Stimulated activated CD8-positive, alpha-beta memory T cell treated with anti-CD3 and anti-CD28 coated beads, Interleukin-15, amount 100 ng/mL, for 1 hour (primary cell): ENCODE measurements around the gene PGS1.
"Not testable (repeated sequence)": the region's sequence is repeated elsewhere in the genome, so short reads cannot be mapped to it uniquely, and the experiment has no call there.

ENCODE experiments used
- DNase-seq: peaks from one replicate; pipeline ENCODE4 v3.0.0-alpha.2; 2020; ENCODE audit warnings: low read depth

Gene PGS1

DNA sequence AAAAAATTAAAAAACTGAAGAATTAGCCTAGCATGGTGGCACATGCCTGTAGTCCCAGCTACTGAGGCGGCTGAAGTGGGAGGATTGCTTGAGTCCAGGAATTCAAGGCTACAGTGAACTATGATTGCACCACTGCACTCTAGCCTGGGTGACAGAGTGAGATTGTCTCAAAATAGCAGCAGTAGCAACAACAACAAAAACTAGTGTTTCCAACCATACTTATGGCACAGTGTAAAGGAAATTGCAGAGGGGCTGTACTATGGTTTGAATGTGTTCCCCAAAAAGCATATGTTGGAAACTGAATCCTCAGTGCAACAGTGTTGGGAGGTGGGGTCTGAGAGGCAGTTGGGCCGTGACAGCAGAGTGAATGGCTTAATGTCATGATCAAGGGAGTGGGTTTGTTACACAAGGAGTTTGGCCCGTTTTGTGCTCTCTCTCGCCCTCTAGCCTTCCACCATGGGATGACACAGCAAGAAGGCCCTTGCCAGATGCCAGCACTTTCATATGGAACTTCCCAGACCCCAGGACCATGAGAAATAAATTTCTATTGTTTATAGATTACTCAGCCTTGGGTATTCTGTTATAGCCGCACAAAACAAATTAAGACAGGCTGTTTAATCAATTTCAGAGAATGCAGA is 70.0 kb downstream of the PGS1 start:
- DNase-seq, result no peak

DNA sequence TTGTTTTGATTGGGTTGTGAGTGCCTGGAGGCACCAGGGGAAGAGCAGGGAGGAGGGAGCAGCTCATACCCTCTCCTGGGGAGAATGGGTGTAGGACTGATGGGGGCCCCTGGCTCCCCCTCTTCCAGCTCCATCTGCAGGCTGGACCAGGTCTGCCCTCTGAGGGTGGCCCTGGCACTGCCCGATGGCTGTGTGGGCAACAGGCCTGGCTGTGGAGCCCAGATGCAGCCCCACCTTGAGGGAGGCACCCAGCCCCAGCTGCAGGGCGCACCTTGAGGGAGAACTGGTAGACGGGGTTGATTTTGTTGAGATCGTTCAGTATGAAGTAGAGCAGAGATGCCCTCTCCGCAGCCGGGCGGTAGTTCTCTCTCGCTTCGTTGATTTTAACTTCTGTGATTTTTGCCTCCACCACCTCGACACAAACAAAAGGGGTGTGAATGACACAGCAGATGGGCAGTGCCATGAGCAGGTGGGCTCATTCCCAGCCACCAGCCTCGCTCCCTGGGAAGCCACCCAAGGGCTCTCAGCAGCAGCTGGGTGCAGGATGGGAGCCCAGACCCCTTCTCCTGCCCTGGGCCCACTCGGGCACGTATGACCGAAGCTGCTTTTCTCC is 71.6 kb downstream of the PGS1 start:
- no peak for DNase-seq

DNA sequence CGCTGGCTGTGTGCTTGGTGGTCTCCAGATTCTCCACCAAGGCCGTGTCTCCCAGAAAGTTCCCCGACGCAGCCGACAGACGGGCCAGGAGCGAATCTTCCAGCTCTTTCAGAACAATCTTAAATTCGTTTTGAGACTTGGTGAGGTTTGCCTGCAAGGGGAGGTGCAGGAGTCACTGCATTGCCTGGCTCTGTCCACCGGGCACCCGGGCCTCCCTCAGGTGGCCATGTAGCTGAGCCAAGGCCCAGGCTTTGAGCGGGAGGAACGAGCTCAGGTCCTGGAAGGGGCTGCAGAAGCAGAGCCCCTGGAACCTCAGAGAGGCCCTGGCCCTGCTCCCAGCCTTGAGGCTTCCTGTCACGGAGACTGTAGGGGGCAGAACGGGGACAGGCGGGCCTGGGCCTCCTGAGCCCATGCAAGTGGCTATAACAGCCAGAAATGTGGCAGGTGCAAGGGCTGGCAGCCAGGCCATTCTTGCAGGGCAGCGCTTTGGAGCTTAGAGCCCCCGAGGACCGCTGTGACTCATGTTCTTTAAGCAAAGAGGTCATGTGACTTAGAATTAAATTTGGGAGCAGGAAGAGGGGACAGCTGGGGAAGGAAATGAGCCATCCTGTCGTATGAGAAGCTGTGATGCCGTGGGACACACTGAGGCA is 72.4 kb downstream of the PGS1 start:
- DNase-seq, result no peak

DNA sequence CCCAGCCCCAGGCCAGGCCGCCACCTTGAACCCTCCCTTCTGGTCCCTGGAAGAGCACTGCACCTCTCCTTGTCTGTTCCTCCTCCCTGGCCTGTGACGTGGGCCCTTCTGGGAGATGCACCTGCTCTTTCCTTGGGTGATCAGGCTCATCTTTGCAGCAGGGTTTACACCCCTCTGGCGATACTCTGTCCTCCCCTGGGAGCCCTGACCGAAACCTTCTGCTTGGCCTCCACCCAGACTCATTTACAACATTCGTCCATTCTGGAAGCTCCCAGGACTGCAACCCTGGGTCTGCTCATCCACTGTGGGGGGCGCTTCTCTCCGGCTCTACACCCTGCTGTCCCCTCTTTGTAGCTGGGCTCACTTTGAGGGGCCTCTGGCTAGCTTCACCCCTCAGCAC is 73.3 kb downstream of the PGS1 start:
- no peak for DNase-seq

DNA sequence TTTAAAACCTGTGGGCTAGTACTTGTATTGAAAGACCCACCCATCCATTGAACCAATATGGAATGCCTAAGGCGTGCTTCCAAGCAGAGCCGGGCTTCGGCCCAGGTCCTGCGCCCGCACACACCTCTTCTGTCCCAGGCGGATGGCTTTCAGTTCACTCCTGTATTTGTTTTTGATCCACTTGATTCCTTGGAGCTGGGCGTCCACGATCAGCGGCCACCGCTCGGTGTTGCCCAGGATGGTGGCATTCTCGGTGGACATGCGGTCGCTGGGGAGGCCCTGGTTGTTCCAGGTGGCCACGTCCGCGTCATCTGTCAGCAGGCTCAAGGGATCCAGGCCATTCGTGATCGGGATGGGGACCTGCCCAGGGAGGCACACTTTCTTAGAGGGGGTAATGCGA is 75.9 kb downstream of the PGS1 start:
- DNase-seq, result no peak

DNA sequence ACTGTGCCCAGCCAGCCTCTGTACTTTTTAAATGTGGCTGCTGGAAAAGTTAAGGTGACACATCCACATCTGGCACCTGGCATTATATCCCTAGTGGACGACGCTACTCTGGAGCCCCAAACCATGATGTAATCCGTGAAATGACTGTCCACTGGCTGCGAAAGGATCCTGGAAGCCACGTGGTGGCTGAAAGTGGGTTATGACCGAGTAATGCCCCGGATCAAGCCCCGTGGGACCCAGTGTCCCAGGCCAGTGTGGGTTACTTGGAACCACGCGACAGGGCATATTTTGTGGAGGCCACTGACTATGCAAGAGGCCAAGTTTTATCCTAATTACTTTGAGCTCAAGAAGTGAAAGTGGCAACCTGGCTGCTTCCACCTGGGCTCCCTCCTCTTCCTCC is 79.6 kb downstream of the PGS1 start:
- no peak for DNase-seq

DNA sequence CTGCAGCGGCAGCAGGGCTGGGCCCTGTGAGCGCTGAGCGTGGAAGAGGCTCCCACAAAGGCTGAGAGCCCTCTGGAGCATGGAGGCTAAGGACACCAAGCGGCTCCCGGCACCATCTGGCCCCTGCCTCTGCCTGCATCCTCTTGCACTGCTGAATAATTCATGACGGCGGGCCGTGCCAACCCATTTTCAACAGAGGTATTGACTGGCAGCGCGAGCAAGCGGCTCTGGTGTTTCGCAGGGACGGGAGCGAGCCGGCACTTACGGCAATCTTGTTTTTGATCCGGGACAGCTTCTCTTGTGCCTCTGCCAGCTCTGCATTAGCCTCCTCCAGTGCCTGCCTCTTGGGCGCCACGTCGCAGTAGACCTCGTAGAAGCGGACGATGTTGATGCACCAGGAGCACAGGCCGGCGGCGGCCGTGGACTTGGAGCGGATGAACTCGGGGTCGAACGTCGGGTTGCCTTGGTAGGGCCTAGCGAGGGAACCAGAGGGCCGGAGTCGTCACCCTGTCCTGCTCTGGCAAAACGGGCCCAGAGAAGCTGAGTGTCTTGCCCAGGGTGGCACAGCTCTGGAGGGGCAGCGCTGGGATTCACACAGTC is 80.4 kb downstream of the PGS1 start:
- no peak for DNase-seq

DNA sequence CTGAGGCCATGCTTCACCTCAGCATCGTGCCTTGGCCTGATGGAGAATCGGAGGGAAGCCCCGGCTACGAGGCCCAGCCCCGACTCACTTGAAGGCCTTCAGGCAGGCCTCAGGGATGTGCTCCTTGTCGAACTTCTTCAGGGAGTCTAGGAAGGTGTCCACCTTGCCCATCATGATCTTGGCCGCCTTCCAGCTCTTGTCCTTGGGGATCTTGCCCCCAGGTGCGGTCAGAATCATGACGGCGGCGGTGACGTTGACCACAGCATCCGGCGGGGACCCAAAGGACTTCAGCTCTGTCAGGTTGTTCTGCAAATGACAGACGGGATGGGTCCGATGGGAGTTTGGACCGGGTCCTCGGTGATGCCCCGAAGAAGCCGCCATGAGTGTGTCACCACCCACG is 81.2 kb downstream of the PGS1 start:
- DNase-seq, result no peak

DNA sequence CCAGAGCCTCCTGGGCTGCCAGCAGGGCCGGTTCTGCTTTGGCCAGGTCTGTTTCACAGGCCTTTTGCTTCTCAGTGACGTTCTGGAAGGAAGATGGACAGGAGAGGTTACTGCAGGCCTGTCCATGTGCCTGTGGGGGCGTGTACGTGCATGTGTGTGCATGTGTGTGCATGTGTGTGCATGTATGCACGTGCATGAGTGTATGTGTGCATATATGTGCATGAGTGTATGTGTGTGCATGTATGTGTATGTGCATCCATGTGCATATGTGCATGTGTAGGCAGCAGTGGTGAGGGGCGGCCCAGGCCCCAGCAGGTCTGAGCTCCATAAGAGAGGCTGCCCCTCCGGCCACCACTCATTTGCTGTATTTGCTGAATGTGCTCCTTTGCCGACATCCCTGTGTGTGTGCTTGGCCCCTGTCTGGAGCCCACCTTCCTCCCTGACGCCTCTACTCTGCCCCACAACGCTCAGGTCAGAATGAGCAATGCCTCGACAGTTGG is 81.8 kb downstream of the PGS1 start:
- DNase-seq, result no peak

DNA sequence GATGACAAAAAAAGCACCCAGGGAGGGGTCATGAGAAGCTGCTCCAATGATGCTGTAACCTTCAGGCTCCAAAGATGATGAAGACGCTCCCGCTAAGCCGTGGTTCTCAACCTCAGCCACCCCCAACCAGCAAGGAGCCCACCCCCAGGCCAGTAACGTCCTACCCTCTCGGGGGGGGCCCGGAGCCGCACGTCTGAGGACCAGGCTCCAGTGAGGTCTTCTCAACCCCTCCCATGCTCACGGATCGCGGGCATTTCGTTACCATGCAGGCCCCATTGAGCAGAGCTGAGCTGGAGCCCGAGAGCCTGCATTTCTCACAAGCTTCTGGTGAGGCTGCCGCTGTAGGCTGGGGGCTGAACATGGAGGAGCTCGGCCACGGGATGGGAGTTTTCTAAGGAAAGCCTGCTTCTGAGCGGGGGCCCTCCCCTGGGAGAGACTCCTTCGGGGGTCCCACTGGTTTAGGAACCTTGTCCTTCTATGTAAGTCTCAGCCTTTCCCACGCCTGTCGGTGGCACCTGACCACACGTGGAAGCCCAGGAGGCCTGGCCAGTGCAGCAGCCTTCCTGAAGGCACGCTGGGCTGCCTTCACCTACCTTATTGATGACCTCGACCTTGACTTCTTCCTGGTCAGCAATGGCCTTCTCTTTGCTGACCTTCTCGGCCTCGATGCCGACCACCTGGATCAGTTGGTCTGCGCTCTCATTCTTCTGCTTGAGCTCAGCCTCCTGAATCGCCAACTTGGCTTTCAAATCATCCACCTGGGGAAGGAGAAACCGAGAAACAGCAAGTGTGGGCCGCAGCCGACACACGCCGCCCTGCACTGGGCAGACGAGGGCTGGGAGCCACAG is 82.7 kb downstream of the PGS1 start:
- no peak for DNase-seq

DNA sequence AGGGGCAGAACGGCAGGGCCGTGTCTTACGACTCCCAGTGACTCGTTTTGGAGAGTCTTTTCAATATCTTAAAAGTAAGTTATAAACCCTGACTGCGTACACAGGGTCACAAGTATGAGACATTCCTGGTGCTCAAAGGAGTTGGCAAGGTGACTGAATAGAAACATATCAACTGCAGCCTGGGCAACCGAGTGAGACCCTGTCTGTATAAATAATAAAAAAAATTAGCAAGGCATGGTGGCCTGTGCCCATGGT is 83.3 kb downstream of the PGS1 start:
- DNase-seq, result no peak

DNA sequence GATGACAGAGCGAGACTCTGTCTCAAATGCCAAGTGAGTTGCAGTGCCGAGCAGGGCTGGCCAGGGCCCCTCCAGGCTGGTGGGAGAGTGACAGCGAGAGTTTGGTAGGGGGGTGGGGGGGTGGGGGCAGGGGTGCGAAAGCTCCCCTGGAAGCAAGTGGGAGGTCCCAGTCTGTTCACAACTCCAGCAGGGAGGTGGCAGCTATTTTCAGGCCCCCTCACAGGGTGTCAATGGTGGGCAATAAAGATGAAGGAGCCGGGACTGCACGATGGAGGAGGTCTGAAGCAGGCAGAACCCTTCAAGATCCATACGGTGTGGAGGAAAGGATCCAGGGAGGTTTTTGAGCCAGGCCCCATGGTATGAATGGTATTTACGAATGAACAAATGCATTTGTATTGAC is 83.7 kb downstream of the PGS1 start:
- no peak for DNase-seq

DNA sequence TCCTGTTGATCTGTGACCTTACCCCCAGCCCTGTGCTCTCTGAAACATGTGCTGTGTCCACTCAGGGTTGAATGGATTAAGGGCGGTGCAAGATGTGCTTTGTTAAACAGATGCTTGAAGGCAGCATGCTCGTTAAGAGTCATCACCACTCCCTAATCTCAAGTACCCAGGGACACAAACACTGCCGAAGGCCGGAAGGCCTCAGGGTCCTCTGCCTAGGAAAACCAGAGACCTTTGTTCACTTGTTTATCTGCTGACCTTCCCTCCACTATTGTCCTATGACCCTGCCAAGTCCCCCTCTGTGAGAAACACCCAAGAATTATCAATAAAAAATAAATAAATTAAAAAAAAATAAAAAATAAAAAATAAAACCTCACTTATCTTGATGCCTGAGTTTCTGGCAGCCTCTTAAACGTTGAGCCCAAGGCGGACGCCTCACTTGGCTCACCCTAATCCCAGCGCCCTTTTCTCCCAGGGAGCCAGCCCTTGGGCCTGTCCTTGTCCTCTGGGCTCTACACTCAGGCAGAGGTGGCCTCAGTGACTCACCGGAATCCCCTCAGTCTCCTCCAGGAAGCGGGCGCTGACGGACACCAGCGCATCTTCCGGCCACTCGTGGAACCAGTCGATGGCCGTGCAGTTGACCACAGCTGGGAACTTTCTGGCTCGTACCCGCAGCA is 87.8 kb downstream of the PGS1 start:
- not testable (repeated sequence) for DNase-seq

DNA sequence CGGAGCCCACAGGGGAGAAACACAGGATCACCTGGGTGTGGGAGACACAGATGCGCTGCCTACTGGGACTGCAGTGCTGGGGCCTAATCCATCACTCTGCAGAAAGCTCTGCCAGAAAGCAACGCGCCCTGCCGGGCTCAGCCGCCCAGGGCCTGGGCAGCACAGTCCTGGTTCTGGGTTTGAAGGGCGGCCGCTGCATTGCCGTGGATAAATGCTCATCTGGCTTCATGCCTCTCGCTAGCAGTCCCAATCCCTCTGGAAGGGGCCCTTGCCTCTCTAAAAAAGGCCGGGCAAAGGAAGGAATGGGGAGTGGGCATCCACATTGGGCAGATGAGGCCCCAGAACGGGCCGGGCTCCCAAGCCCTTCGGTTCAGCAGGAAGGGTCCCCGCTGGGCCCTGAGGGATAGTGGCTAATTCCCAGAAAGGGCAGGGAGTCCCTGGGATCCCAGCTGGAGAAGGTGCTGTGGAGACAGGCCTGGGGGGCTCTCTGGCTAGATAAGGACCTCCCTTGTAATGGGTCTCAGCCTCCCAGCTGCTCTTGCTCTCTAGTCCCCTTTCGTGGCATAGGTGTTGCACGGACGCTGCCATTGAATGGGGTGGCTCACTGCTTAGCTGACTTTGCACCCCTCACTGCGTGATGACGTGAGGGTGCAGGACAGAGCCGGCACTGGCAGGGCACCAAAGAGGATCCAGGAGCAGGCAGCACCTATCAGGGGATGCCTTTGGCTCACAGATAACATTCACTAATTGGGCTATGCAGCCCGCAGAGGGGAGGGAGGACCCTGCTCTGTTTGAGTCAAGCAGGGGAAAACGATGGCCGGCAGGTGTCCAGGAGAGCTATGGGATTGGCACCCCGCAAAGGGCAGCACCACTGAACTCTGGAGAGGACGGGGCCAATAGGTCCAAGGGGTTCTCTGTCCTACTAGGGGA is 88.6 kb downstream of the PGS1 start:
- DNase-seq, result no peak

DNA sequence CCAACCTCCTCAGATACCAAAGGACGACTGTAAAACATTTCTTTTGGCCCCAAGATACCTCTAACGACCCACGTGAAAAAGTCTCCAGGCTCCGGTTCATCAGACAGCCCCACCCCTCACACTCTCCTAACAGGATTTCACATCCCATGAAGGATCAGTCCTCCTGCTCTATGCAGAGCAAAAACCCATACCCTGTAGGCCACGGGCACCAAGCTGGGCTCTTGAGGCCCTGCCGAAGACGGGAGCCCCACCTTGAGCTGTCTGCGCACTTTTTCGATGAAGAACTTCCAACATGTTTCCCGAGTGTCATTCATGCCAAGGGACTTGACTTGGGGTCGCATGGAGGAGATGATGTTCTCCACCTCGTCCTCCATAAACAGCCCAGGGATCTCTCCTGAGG is 89.9 kb downstream of the PGS1 start:
- no peak for DNase-seq

DNA sequence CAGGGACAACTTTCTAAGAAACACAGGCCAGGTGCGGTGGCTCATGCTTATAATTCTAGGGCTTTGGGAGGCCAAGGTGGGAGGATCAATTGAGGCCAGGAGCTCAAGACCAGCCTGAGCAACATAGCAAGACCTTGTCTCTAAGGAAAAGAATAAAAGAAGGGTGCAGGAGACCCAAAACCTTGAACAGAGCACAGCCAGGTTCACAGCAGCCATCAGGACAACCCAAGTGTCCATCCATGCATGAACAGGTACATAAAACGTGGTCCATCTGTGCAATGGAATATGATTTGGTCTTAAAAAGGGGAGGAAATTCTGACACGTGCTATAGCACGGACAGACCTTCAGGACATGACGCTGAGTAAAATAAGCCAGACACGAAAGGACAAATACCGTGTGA is 91.0 kb downstream of the PGS1 start:
- DNase-seq, result no peak

DNA sequence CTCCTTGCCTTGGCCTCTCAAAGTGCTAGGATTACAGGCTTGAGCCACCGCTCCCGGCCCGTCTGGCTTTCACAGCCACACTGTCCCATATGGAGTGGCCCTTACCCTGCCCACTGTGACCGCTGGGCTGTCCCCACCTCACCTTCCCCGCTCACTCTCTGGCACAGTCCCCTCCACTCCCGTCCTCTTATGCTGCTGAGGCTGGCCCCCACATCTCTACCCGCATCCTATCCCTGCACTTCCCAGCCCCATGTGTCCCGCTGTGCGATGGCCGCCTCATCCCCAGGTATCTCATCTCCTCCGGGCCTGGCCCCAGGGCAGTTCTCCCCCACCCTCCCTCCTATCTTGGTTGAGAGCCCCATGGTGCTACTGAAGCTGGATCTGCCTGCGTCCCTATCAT is 93.2 kb downstream of the PGS1 start:
- no peak for DNase-seq

DNA sequence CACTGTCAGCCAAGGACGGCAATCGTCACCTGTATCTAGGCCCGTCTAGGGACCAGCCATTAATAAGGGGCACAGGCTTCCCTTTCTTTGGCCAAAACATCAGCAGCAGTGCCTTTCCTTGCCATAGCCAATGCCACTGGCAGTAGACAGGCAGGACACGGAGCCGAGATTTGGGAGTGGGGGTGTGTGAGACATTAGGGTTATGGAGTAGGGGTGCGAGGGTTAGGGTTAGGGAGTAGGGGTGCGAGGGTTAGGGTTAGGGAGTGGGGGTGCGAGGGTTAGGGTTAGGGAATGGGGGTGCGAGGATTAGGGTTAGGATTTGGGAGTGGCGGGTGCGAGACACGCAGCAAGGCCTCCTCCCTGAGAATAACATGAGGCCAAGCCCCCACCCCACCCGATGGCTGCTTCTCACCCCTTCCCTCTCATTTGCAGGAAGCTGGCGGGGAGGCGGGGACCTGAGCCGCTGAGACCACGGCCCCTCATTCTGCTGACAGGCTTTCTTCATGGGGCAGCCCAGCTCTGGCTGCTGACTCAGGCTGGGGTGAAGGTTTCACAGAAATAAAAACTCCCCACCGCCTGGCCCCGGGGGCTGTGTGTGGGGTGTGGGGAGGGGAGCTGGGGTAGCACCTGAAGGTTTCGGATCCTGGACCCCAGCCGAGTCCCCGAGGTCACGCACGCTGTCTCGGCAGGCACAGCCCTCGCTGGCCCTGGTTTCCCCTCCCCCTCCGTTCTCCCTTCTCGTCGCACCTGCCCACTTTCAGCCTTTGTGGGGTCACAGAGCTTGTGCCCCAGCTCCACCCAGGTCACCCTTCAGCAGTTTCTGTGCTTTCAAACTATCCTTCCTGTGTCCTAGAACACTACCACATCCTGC is 93.8 kb downstream of the PGS1 start:
- no peak for DNase-seq

DNA sequence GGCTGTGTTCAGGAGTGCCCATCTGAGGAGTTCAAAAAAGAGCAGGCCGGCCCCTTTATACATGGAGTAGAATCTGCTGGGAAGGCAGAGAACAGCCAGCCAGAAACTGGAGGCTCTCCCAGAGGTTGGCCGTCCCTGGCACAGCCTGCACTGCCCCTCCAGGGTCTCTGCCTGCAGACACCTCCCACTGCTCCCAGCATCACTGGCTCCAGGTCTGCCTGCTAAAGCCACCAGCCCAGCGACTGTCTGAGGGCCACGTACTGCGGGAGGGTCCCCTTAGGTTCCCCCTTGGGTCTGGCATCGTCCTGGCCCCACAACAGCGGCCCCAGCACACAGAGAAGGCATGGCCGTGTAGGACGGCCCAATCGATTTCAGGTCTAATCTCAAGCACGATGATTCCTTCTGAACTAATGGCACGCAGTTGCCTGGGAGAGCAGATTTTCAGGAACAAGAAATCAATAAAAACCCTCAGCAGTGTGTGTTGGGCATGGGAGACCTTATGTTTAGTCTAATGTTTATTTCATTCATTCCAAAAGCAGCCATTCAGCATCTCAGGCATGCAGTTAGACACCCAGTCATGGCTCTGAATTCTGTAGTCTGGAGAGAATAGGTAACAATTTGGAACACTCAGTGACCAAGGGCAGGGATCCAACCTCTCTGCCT is 95.6 kb downstream of the PGS1 start:
- no peak for DNase-seq
